LNCAP (cell line): ENCODE data around the gene HNRNPC.

Experiments
- CTCF ChIP-seq: fragments of 450-650 bp; IDR thresholded peaks from 2 replicates; pipeline ENCODE4 v1.5.1; 2017; ENCODE audit warnings: mild to moderate bottlenecking

HNRNPC gene

DNA sequence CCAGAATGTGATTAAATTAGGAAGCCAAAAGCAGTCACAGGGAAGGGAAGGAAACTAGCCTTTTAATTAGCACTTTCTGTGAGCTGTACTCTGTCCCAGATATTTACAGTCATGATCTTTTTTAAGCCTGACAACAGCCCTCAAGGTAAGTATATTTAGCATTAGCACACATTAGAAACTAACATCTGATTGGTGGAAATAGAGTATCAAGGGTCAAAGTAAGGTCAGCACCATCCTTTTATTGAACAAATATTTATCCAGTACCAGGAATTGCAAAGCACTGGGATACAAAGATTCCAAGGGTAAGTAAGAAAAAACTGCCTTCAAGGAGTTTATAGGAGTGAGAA is 38.9 kb upstream of the HNRNPC start:
- no peak for TF ChIP-seq CTCF

DNA sequence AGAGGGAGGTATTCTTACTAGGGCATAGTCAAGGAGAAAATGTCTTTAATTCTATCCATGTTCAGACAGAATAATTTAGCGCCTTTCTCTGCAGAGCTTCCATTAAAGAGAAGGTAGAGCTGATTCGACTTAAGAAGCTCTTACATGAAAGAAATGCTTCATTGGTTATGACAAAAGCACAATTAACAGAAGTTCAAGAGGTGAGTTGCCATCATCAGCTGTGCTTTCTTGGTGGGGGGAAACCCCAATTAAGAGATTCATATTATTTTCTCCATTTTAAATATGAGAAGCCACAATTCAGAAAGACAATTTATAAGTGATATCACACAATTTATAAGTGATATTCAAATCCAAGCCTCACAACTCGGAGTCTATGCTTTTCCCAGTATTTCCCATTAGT is 38.4 kb upstream of the HNRNPC start:
- TF ChIP-seq CTCF, result no peak

- no peak for TF ChIP-seq CTCF
Measured at GRCh38 chr14:21302013-21302835, 33.0 kb upstream of the HNRNPC start.

DNA sequence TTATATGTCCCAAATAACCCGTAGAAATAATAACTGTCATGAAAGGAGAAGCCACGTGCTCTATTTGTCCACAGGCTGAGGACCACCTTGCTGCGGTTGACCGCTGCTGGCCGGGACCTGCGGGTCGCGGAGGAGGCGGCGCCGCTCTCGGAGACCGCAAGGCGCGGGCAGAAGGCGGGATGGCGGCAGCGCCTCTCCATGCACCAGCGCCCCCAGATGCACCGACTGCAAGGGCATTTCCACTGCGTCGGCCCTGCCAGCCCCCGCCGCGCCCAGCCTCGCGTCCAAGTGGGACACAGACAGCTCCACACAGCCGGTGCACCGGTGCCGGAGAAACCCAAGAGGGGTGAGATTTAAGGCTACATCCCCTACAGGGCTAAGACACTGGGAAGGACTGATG is 31.6 kb upstream of the HNRNPC start:
- no peak for TF ChIP-seq CTCF

DNA sequence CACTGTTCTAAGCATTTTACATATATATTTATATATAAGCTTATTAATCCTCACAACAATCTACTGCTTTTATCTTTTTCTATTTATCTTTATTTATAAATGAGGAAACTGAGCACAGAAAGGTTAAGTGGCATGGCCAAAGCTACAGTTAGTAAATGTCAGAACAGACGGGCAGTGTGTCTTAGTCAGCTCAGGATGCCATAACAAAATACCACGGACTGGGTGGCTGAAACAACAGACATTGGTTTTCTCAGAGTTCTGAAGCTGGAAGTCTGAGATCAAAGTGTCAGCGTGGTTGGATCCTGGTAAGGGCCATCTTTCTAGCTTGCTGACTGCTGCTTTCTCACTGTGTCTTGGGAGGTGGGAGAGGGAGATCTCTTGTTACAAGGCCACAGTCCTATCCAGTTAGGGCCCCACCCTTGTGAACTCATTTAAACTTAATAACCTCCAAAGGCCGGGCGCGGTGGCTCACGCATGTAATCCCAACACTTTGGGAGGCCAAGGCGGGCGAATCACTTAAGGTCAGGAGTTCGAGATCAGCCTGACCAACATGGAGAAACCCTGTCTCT is 30.4 kb upstream of the HNRNPC start:
- no peak for TF ChIP-seq CTCF

DNA sequence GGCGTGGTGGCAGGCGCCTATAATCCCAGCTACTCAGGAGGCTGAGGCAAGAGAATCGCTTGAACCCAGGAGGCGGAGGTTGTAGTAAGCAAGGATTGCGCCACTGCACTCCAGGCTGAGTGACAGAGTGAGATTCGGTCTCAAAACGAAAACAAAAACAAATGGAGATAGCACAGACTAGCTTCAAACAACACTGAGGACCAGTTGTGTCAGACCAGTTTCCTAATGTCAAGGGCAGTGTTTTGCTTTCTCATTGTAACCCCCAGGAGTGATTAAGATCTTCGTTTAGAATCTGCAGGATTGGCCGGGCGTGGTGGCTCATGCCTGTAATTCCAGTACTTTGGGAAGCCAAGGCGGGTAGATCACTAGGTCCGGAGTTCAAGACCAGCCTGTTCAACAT is 29.1 kb upstream of the HNRNPC start:
- no peak for TF ChIP-seq CTCF

- TF ChIP-seq CTCF, result no peak
Measured at GRCh38 chr14:21287168-21287567, 17.9 kb upstream of the HNRNPC start.
